Vagina (tissue), 2 donors: ENCODE results near the gene GALNT2.

Experiments
- CTCF ChIP-seq, 3 experiments: fragments of 450-650 bp in 2 of 3; fragments of 200-600 bp in 1 of 3; sonication (generic) in 1 of 3; IDR thresholded peaks; one replicate each; pipeline ENCODE4 v1.5.1; 2017 to 2019; ENCODE audit warnings: antibody characterized with exemption in 3 of 3, mild to moderate bottlenecking in 2 of 3, moderate library complexity in 2 of 3
- POLR2A ChIP-seq, 2 donors: fragments of 450-650 bp; IDR thresholded peaks; one replicate each; pipeline ENCODE4 v1.6.1; 2017; ENCODE audit warnings: antibody characterized with exemption in 2 of 2, mild to moderate bottlenecking in 2 of 2, moderate library complexity in 2 of 2

GRCh38 chr1:230255116-230255515, 188.1 kb downstream of the GALNT2 start:
- no peak for TF ChIP-seq CTCF (IDR thresholded peaks at IDR 0.05)
- TF ChIP-seq POLR2A (IDR thresholded peaks at IDR 0.05), result no peak
